T1000 (cell line): ENCODE data around the gene TRERF1.
"Not testable (repeated sequence)": the region's sequence is repeated elsewhere in the genome, so short reads cannot be mapped to it uniquely, and the experiment has no call there.

Experiments used
- DNase-seq: peaks from one replicate; lab custom pipeline; 2025; ENCODE audit warnings: mixed read lengths; lab: John Stamatoyannopoulos, UW

Gene TRERF1

GRCh38 chr6:42337985-42338743 is 113.6 kb downstream of the TRERF1 start:
- no peak for DNase-seq

GRCh38 chr6:42336431-42336830 is 115.3 kb downstream of the TRERF1 start:
- DNase-seq: no peak

- no peak for DNase-seq
Measured at GRCh38 chr6:42335896-42336295, 115.8 kb downstream of the TRERF1 start.

- DNase-seq: no peak
Measured at GRCh38 chr6:42334870-42335269, 116.9 kb downstream of the TRERF1 start.

GRCh38 chr6:42333612-42334011 is 118.1 kb downstream of the TRERF1 start:
- DNase-seq: no peak

GRCh38 chr6:42332916-42333315 is 118.8 kb downstream of the TRERF1 start:
- DNase-seq: no peak

GRCh38 chr6:42331019-42331418 is 120.7 kb downstream of the TRERF1 start:
- DNase-seq: no peak

GRCh38 chr6:42326248-42326647 is 125.5 kb downstream of the TRERF1 start:
- DNase-seq: no peak

GRCh38 chr6:42324656-42325324 is 126.9 kb downstream of the TRERF1 start:
- not testable (repeated sequence) for DNase-seq

GRCh38 chr6:42322676-42323075 is 129.1 kb downstream of the TRERF1 start:
- DNase-seq: no peak

GRCh38 chr6:42321976-42322375 is 129.8 kb downstream of the TRERF1 start:
- no peak for DNase-seq

GRCh38 chr6:42320762-42321161 is 131.0 kb downstream of the TRERF1 start:
- peak; percentile 9 for DNase-seq

GRCh38 chr6:42318480-42318879 is 133.2 kb downstream of the TRERF1 start:
- DNase-seq: no peak

GRCh38 chr6:42316981-42317380 is 134.7 kb downstream of the TRERF1 start:
- DNase-seq: no peak

GRCh38 chr6:42315991-42316970 is 135.4 kb downstream of the TRERF1 start:
- DNase-seq: peak; percentile 71

- no peak for DNase-seq
Measured at GRCh38 chr6:42315259-42315990, 136.3 kb downstream of the TRERF1 start.

GRCh38 chr6:42314571-42315258 is 137.0 kb downstream of the TRERF1 start:
- no peak for DNase-seq

- DNase-seq: no peak
Measured at GRCh38 chr6:42313941-42314570, 137.7 kb downstream of the TRERF1 start.

GRCh38 chr6:42313038-42313437 is 138.7 kb downstream of the TRERF1 start:
- DNase-seq: no peak

- DNase-seq: no peak
Measured at GRCh38 chr6:42307141-42307470, 144.6 kb downstream of the TRERF1 start.
